Chondrocyte (in vitro differentiated cells): Measurements from ENCODE around the gene MTR. TPM values are rescaled to one million over a fixed set of nuclear protein-coding genes. Genes with fewer than 3 reads are reported as not detected.

Source experiments
- DNase-seq: peaks from one replicate; pipeline ENCODE4 v3.0.0; 2021; ENCODE audit warnings: mixed read lengths, low spot score
- H3K27ac Mint-ChIP-seq: one replicate; pipeline ENCODE4 v1.8.0; 2021; ENCODE audit warnings: mild to moderate bottlenecking, moderate library complexity, mixed read lengths; ENCODE audit not compliant: unreplicated experiment
- H3K27me3 Mint-ChIP-seq: 2 replicates; pipeline ENCODE4 v1.8.0; 2021; ENCODE audit warnings: low read depth, mixed read lengths
- H3K36me3 Mint-ChIP-seq: 2 replicates; pipeline ENCODE4 v1.8.0; 2021; ENCODE audit warnings: low read depth, mixed read lengths
- H3K4me1 Mint-ChIP-seq: 2 replicates; pipeline ENCODE4 v1.8.0; 2021; ENCODE audit warnings: low read depth, mild to moderate bottlenecking, mixed read lengths
- H3K4me3 Mint-ChIP-seq: one replicate; pipeline ENCODE4 v1.8.0; 2021; ENCODE audit warnings: mild to moderate bottlenecking, moderate library complexity, mixed read lengths; ENCODE audit not compliant: unreplicated experiment
- H3K9me3 Mint-ChIP-seq: 2 replicates; pipeline ENCODE4 v1.8.0; 2021; ENCODE audit warnings: low read depth, mixed read lengths
- CTCF ChIP-seq: fragments of 200-600 bp; sonication (generic); IDR thresholded peaks from 2 replicates; pipeline ENCODE4 v1.5.0; 2021; ENCODE audit warnings: antibody characterized with exemption, mild to moderate bottlenecking, moderate library complexity
- total RNA-seq: library from RNA; stranded (reverse); gene quantifications from 3 replicates; pipeline ENCODE4 v1.2.1, GENCODE V29; 2021

MTR gene
- total RNA-seq, 1 donor from 2014 or later, result 39.1 TPM

GRCh38 chr1:236823559-236823958, 28.5 kb downstream of the MTR start:
- no peak for DNase-seq

GRCh38 chr1:236829085-236829484, 34.0 kb downstream of the MTR start:
- H3K4me3 Mint-ChIP-seq, result no peak overlapping the region
- peaks cover 36% of the 10 kb centered on the region for H3K36me3 Mint-ChIP-seq
- no peak for TF ChIP-seq CTCF
- no peaks in the 10 kb centered on the region for H3K4me1 Mint-ChIP-seq
- no peaks in the 10 kb centered on the region for H3K9me3 Mint-ChIP-seq
- H3K27ac Mint-ChIP-seq, result no peak overlapping the region
- no peaks in the 10 kb centered on the region for H3K27me3 Mint-ChIP-seq
- no peak for DNase-seq

More at GRCh38 chr1:236823559-236823958, 28.5 kb downstream of the MTR start:
- Mint-ChIP-seq H3K36me3 (peaks cover 24% of the 10 kb centered on the region), H3K27me3 (no peaks in the 10 kb centered on the region), H3K27ac (no peak overlapping the region), H3K4me3 (no peak overlapping the region), H3K9me3 (no peaks in the 10 kb centered on the region), H3K4me1 (no peaks in the 10 kb centered on the region)
- TF ChIP-seq CTCF, result no peak

DNA sequence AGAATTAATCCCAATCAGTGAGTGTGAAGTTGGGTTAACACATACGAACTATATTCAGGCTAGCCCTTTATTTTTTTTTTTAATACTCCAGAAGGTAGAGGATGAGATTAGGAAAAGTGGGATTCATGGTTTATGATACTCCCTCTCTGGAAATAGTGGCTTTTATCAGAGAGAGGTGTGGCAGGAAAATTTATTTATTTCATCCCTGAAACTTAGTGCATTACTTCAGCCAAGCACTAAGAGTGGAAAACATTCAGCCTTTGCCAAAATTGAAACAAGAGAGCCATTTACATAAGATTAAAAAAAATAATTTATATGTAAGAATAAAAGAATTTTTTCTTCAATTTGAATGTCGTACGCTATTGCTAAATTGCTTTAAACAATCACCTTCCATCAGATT, 35.0 kb downstream of the MTR start:
- Mint-ChIP-seq H3K27me3 (no peaks in the 10 kb centered on the region), H3K27ac (no peak overlapping the region), H3K4me1 (no peaks in the 10 kb centered on the region), H3K36me3 (peaks cover 36% of the 10 kb centered on the region), H3K9me3 (no peaks in the 10 kb centered on the region), H3K4me3 (no peak overlapping the region)
- no peak for DNase-seq
- no peak for TF ChIP-seq CTCF

GRCh38 chr1:236830560-236830959, 35.5 kb downstream of the MTR start:
- Mint-ChIP-seq H3K4me3 (no peak overlapping the region), H3K9me3 (no peaks in the 10 kb centered on the region), H3K36me3 (peaks cover 41% of the 10 kb centered on the region), H3K27me3 (no peaks in the 10 kb centered on the region), H3K4me1 (no peaks in the 10 kb centered on the region), H3K27ac (no peak overlapping the region)
- TF ChIP-seq CTCF, result no peak
- no peak for DNase-seq

GRCh38 chr1:236833575-236833974, 38.5 kb downstream of the MTR start:
- Mint-ChIP-seq H3K9me3 (no peaks in the 10 kb centered on the region), H3K36me3 (peaks cover 38% of the 10 kb centered on the region), H3K27me3 (no peaks in the 10 kb centered on the region), H3K27ac (no peak overlapping the region), H3K4me1 (no peaks in the 10 kb centered on the region), H3K4me3 (no peak overlapping the region)
- no peak for TF ChIP-seq CTCF
- DNase-seq, result no peak
